HPDE6-E6E7 (cell line): ENCODE data around the gene EIF3J.

Experiments
- DNase-seq: peaks from one replicate; pipeline ENCODE4 v3.0.0; 2011; ENCODE audit warnings: missing footprints; ENCODE audit errors: extremely low spot score

EIF3J gene

GRCh38 chr15:44595246-44595645 lies 58.3 kb downstream of the EIF3J start:
- DNase-seq: no peak

GRCh38 chr15:44595656-44596510 lies 58.9 kb downstream of the EIF3J start:
- DNase-seq: no peak

DNA sequence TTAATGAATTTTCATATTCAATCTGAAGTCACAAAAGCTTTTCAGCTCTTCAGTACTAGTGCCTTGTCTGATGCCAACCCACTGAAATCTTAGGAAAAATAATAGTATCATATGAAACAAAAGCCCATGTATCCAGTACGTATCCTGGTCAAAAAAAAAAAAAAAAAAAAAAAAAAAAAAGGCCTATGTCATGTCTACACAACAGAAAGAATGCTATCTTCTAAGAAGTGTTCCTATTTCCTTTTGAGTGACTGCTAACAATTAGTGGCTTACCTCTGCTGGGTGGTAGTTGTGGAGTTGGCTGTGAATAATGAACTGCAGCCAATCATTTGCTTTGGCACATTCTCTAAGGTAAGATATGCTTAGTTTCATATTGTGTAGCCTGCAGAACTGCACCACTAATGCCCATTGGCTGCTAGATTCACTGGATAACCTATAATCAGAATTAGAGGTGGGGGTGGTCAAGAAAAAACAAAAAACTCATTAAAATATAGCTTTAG lies 59.6 kb downstream of the EIF3J start:
- DNase-seq: no peak

DNA sequence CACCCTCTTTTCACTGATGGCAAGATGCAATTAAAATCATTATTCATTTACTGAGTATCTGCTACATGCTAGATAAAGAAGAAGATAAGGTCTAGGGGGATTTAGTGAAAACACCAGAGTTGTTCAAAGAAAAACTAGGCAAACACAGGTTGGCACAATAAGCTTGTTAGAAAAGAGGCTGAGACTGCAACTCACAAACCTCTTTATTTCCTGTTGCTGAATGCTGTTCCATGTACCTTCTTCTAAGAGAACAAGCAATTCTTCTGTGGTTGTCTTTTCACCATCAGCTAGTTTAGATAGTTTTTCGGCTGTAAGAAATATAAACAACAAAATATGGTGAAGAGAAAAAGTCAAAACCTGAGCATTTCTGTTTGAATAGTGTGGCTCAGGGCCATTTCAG lies 61.1 kb downstream of the EIF3J start:
- no peak for DNase-seq

GRCh38 chr15:44598892-44599291 lies 61.9 kb downstream of the EIF3J start:
- DNase-seq: no peak

GRCh38 chr15:44603126-44603525 lies 66.2 kb downstream of the EIF3J start:
- no peak for DNase-seq

GRCh38 chr15:44606740-44607139 lies 69.8 kb downstream of the EIF3J start:
- no peak for DNase-seq
